Kidney tubule cell (primary cell): Measurements from ENCODE around the gene FATE1.

Experiments
- DNase-seq: peaks from one replicate; pipeline ENCODE4 v3.0.0-alpha.2; 2018; ENCODE audit warnings: low spot score

Gene FATE1

GRCh38 chrX:151704041-151704663 lies 11.7 kb upstream of the FATE1 start:
- no peak for DNase-seq

- no peak for DNase-seq
Measured at GRCh38 chrX:151708821-151709220, 7.0 kb upstream of the FATE1 start.

- DNase-seq = no peak
Measured at GRCh38 chrX:151710457-151710856, 5.4 kb upstream of the FATE1 start.

- DNase-seq = no peak
Measured at GRCh38 chrX:151711154-151711553, 4.7 kb upstream of the FATE1 start.

GRCh38 chrX:151711787-151712186 lies 4.0 kb upstream of the FATE1 start:
- no peak for DNase-seq

GRCh38 chrX:151712253-151712652 lies 3.6 kb upstream of the FATE1 start:
- no peak for DNase-seq

GRCh38 chrX:151713849-151714248 lies 2.0 kb upstream of the FATE1 start:
- DNase-seq = peak; percentile 20

- DNase-seq = no peak
Measured at GRCh38 chrX:151714362-151714761, 1.5 kb upstream of the FATE1 start.

GRCh38 chrX:151722241-151722846 lies 6.5 kb downstream of the FATE1 start:
- DNase-seq = peak; percentile 36

GRCh38 chrX:151723156-151723760 lies 7.4 kb downstream of the FATE1 start:
- no peak for DNase-seq

- no peak for DNase-seq
Measured at GRCh38 chrX:151724563-151725337, 8.9 kb downstream of the FATE1 start.

GRCh38 chrX:151725338-151725614 lies 9.4 kb downstream of the FATE1 start:
- DNase-seq = no peak

- DNase-seq = no peak
Measured at GRCh38 chrX:151726751-151727150, 10.9 kb downstream of the FATE1 start.

- DNase-seq = no peak
Measured at GRCh38 chrX:151727346-151727745, 11.5 kb downstream of the FATE1 start.

- DNase-seq = no peak
Measured at GRCh38 chrX:151729056-151729725, 13.4 kb downstream of the FATE1 start.

- no peak for DNase-seq
Measured at GRCh38 chrX:151734446-151734845, 18.6 kb downstream of the FATE1 start, which contains the start of gene CNGA2. Gene CNGA2, plus strand, starts transcription at chrX:151734746. Its CDS starts 3,738 bp downstream, at chrX:151738484.

- DNase-seq = no peak
Measured at GRCh38 chrX:151735219-151735618, 19.4 kb downstream of the FATE1 start.

- no peak for DNase-seq
Measured at GRCh38 chrX:151736685-151737084, 20.9 kb downstream of the FATE1 start.

GRCh38 chrX:151737494-151737893 lies 21.7 kb downstream of the FATE1 start:
- no peak for DNase-seq

- no peak for DNase-seq
Measured at GRCh38 chrX:151738751-151739150, 22.9 kb downstream of the FATE1 start.

- no peak for DNase-seq
Measured at GRCh38 chrX:151741606-151742005, 25.8 kb downstream of the FATE1 start.

- DNase-seq = no peak
Measured at GRCh38 chrX:151742311-151742710, 26.5 kb downstream of the FATE1 start.
